Stomach (tissue), 4 donors: Measurements from ENCODE around the gene ECSCR.

Experiments used
- CTCF ChIP-seq, 7 experiments: fragments of 450-650 bp in 4 of 7; fragments of 200-600 bp in 3 of 7; sonication (generic) in 3 of 7; IDR thresholded peaks; one replicate each; pipeline ENCODE4 v1.5.1; 2016 to 2019; ENCODE audit warnings: antibody characterized with exemption in 7 of 7, control low read depth in 2 of 7, mild to moderate bottlenecking in 1 of 7
- EP300 ChIP-seq: sonication (generic); formaldehyde crosslinking; IDR thresholded peaks from one replicate; pipeline ENCODE4 v1.6.1; 2017; ENCODE audit warnings: antibody characterized with exemption
- POLR2A ChIP-seq, 4 donors: fragments of 450-650 bp; IDR thresholded peaks; one replicate each; pipeline ENCODE4 v1.6.1; 2016; ENCODE audit warnings: antibody characterized with exemption in 4 of 4, control low read depth in 2 of 4, mild to moderate bottlenecking in 1 of 4, moderate library complexity in 1 of 4

- TF ChIP-seq CTCF (IDR thresholded peaks at IDR 0.05) (no peak), POLR2A (IDR thresholded peaks at IDR 0.05) (no peak), EP300 (no peak)
Measured at GRCh38 chr5:139414581-139415130, 47.9 kb downstream of the ECSCR start.
